ENCODE data around the gene PGD.

PGD gene

DNA sequence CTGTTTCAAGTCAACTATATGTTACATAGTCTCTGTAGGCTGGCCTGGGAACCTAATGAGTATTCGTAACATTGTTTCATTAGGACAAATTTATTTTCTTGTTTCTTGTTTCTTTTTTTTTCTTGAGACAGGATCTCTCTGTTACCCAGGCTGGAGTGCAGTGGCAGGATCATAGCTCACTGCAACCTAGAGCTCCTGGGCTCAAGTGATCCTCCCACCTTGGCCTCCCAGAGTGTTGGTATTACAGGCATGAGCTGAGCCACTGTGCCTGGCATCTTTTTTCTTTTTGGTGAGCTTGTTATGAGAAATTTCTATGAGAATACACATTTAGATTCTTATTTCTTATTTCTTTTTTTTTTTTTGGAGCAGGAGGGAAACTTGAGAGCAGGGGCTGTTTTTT is 38.2 kb downstream of the PGD start:
- Histone ChIP-seq H3K27ac (ENCODE audit: low read length) (no peak overlapping the region), H3K36me3 (ENCODE audit: control insufficient read depth in 2 of 2, insufficient read depth in 2 of 2, low read length in 2 of 2) (no peaks in the 10 kb centered on the region), H3K4me1 (ENCODE audit: control insufficient read depth, insufficient read depth, low read length) (no peaks in the 10 kb centered on the region), H3K27me3 (ENCODE audit: control insufficient read depth in 1 of 2, insufficient read depth in 2 of 2, low read length in 2 of 2) (no peaks in the 10 kb centered on the region), H3K9me3 (ENCODE audit: control insufficient read depth in 2 of 2, low read length in 2 of 2) (no peaks in the 10 kb centered on the region), H3K4me3 (ENCODE audit: low read length in 2 of 2) (no peak overlapping the region), H3K9ac (ENCODE audit: low read length in 2 of 2) (no peak overlapping the region)

DNA sequence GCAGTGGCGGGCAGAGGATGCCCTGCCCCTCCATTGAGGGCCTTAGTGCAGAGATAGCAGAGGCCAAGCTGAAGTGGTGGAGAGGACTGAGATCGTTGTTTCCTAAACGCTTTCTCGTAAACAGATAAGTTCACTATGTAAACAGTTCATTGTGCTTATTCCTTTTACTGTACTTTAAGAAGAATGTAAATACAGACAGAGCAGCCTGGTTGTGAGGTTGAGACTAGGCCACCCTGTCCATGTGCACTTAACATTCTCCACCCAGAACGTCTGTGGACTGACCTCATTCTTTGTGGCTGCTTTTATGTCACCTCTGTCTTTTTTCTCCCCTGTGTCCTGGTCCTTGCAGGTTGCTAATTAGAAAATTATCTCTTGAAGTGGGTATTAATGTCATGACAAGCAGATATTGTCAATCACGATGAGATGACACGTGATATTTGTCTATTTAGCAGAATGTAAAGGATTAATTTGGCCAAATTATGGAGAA is 39.9 kb downstream of the PGD start:
- no peak overlapping the region for H3K4me3 ChIP-seq (ENCODE audit: low read length in 2 of 2)
- H3K4me1 ChIP-seq (ENCODE audit: control insufficient read depth, insufficient read depth, low read length), result no peaks in the 10 kb centered on the region
- no peak overlapping the region for H3K27ac ChIP-seq (ENCODE audit: low read length)
- no peaks in the 10 kb centered on the region for H3K36me3 ChIP-seq (ENCODE audit: control insufficient read depth in 2 of 2, insufficient read depth in 2 of 2, low read length in 2 of 2)
- no peaks in the 10 kb centered on the region for H3K9me3 ChIP-seq (ENCODE audit: control insufficient read depth in 2 of 2, low read length in 2 of 2)
- H3K9ac ChIP-seq (ENCODE audit: low read length in 2 of 2), result no peak overlapping the region
- H3K27me3 ChIP-seq (ENCODE audit: control insufficient read depth in 1 of 2, insufficient read depth in 2 of 2, low read length in 2 of 2), result no peaks in the 10 kb centered on the region

DNA sequence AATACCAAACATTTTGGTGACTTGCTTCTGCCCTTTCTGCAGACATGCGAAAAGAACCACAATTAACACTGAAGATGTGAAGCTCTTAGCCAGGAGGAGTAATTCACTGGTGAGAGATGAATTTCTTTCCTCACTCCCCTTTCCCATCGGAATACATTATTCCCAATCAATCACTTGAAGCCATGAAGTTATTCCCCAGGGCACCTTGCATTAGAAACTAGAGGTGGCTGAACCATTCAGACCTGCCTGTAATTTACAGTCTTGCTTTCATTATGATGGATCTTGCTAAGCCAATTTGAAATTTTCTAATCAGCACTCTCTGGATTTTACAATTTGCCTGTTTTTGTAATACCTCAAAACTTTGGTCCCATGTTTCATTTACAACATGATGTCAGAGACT is 41.4 kb downstream of the PGD start:
- Histone ChIP-seq H3K9ac (ENCODE audit: low read length in 2 of 2) (no peak overlapping the region), H3K9me3 (ENCODE audit: control insufficient read depth in 2 of 2, low read length in 2 of 2) (no peaks in the 10 kb centered on the region), H3K27ac (ENCODE audit: low read length) (no peak overlapping the region), H3K36me3 (ENCODE audit: control insufficient read depth in 2 of 2, insufficient read depth in 2 of 2, low read length in 2 of 2) (peaks cover 2 to 6% of the 10 kb centered on the region in 2 donors), H3K27me3 (ENCODE audit: control insufficient read depth in 1 of 2, insufficient read depth in 2 of 2, low read length in 2 of 2) (no peaks in the 10 kb centered on the region), H3K4me1 (ENCODE audit: control insufficient read depth, insufficient read depth, low read length) (no peaks in the 10 kb centered on the region), H3K4me3 (ENCODE audit: low read length in 2 of 2) (no peak overlapping the region)

DNA sequence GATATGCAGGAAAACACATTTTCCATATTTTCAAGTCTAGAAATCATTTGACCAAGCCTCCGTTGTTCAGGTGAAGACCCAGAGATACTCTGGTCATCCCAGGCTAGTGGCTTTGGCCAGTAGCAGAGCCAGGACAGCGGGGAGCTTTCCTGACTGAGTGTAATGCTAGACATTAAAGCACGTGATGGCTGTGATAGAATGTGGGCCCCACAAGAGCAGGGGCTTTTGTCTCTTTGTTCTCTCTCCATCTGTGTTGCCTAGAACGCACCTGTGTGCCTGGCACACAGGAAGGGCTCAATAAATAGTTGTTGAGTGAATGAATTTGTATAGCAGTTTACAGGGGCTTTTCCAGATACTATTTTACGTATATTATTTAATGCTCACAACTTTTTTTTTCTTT is 41.9 kb downstream of the PGD start:
- Histone ChIP-seq H3K9ac (ENCODE audit: low read length in 2 of 2) (no peak overlapping the region), H3K9me3 (ENCODE audit: control insufficient read depth in 2 of 2, low read length in 2 of 2) (no peaks in the 10 kb centered on the region), H3K4me3 (ENCODE audit: low read length in 2 of 2) (no peak overlapping the region), H3K27ac (ENCODE audit: low read length) (no peak overlapping the region), H3K4me1 (ENCODE audit: control insufficient read depth, insufficient read depth, low read length) (no peaks in the 10 kb centered on the region), H3K36me3 (ENCODE audit: control insufficient read depth in 2 of 2, insufficient read depth in 2 of 2, low read length in 2 of 2) (peaks cover 2 to 6% of the 10 kb centered on the region in 2 donors), H3K27me3 (ENCODE audit: control insufficient read depth in 1 of 2, insufficient read depth in 2 of 2, low read length in 2 of 2) (no peaks in the 10 kb centered on the region)

DNA sequence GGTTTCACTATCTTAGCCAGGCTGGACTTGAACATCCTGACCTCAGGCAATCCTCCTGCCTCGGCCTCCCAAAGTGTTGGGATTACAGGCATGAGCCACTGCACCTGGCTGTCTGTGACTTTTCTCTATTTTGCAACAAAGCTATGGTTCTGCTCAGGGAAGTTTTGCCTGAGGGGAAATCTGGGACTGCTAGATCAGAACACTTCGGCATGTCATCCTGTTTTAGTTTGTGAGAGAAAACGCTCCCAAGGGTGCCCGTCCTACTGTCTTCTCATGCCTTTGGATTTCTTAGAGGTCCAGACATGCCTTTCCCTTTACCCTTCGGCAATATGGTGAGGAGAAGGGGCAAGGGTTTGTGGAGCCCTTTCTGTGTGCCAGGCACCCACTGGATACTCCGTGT is 45.4 kb downstream of the PGD start:
- Histone ChIP-seq H3K27ac (ENCODE audit: low read length) (no peak overlapping the region), H3K36me3 (ENCODE audit: control insufficient read depth in 2 of 2, insufficient read depth in 2 of 2, low read length in 2 of 2) (peaks cover 2 to 6% of the 10 kb centered on the region in 2 donors), H3K9ac (ENCODE audit: low read length in 2 of 2) (no peak overlapping the region), H3K9me3 (ENCODE audit: control insufficient read depth in 2 of 2, low read length in 2 of 2) (no peaks in the 10 kb centered on the region), H3K4me3 (ENCODE audit: low read length in 2 of 2) (no peak overlapping the region), H3K27me3 (ENCODE audit: control insufficient read depth in 1 of 2, insufficient read depth in 2 of 2, low read length in 2 of 2) (no peaks in the 10 kb centered on the region), H3K4me1 (ENCODE audit: control insufficient read depth, insufficient read depth, low read length) (no peaks in the 10 kb centered on the region)

DNA sequence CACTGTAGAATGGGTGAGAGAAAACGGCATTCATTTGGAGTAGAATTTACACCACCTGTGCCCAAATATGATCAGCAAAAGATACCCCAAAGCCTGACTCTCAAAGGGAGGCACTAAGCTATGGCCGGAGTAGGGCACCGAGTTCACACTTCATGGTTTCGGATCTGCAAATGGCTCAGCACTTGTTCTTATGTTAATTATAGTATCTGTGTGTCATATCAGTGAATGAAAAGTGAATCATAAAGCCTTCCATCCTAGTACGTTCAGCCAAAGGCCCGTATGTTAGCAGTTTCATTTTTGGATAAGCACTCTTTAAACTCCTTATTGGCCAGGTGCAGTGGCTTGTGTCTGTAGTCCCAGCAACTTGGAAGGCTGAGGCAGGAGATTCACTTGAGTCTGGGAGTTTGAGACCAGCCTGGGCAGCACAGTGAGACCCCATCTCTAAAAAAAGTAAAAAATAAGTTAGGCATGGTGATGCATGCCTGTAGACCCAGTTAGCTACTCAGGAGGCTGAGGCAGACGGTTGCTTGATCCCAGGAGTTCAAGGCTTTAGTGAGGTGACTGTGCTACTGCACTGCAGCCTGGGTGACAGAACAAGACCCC is 46.0 kb downstream of the PGD start:
- no peak overlapping the region for H3K27ac ChIP-seq (ENCODE audit: low read length)
- H3K36me3 ChIP-seq (ENCODE audit: control insufficient read depth in 2 of 2, insufficient read depth in 2 of 2, low read length in 2 of 2), result peaks cover 2 to 6% of the 10 kb centered on the region in 2 donors
- no peak overlapping the region for H3K4me3 ChIP-seq (ENCODE audit: low read length in 2 of 2)
- no peaks in the 10 kb centered on the region for H3K4me1 ChIP-seq (ENCODE audit: control insufficient read depth, insufficient read depth, low read length)
- no peak overlapping the region for H3K9ac ChIP-seq (ENCODE audit: low read length in 2 of 2)
- no peaks in the 10 kb centered on the region for H3K27me3 ChIP-seq (ENCODE audit: control insufficient read depth in 1 of 2, insufficient read depth in 2 of 2, low read length in 2 of 2)
- H3K9me3 ChIP-seq (ENCODE audit: control insufficient read depth in 2 of 2, low read length in 2 of 2), result no peaks in the 10 kb centered on the region

DNA sequence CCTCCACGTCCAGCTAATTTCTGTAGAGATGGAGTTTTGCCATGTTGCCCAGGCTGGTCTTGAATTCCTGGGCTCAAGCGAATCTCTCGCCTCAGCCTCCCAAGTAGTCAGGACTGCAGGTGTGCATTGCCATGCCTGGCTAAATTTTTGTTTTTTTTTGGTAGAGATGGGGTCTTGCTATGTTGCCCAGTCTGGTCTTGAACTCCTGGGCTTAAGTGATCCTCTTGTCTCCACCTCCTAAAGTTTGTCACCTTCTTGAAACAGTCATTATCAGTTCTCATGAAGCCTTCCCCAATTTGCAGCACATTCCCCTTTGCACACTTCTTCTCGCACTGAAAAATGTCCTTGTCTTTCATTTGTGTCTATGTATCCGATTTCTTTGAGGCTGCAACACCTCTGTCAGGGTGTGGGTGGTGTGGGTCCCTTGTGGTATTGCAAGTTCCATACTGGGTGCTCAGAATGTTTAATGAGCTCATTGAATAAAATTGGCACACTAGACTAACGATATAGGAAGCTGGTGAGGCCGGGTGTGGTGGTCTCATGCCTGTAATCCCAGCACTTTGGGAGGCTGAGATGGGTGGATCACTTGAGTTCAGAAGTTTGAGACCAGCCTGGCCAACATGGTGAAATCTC is 48.0 kb downstream of the PGD start:
- H3K27me3 ChIP-seq (ENCODE audit: control insufficient read depth in 1 of 2, insufficient read depth in 2 of 2, low read length in 2 of 2), result no peaks in the 10 kb centered on the region
- H3K4me1 ChIP-seq (ENCODE audit: control insufficient read depth, insufficient read depth, low read length), result peaks cover 6% of the 10 kb centered on the region
- peaks cover 2 to 6% of the 10 kb centered on the region in 2 donors for H3K36me3 ChIP-seq (ENCODE audit: control insufficient read depth in 2 of 2, insufficient read depth in 2 of 2, low read length in 2 of 2)
- H3K9me3 ChIP-seq (ENCODE audit: control insufficient read depth in 2 of 2, low read length in 2 of 2), result no peaks in the 10 kb centered on the region
- no peak overlapping the region for H3K27ac ChIP-seq (ENCODE audit: low read length)
- no peak overlapping the region for H3K4me3 ChIP-seq (ENCODE audit: low read length in 2 of 2)
- no peak overlapping the region for H3K9ac ChIP-seq (ENCODE audit: low read length in 2 of 2)

DNA sequence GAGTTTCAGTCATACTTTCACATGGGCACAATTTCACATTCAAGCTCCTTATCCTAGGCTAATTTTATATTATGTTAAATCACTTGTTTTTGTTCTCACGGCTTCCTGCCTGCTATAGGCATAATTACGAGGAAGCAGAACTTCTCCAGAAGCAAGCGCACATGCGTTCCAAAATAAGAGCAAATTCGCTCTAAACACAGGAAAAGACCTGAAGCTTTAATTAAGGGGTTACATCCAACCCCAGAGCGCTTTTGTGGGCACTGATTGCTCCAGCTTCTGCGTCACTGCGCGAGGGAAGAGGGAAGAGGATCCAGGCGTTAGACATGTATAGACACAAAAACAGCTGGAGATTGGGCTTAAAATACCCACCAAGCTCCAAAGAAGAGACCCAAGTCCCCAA is 50.9 kb downstream of the PGD start, which contains the start of gene CORT:
Gene CORT, plus strand, starts transcription at position 281 of the 400 bp plus-strand sequence. CDS start 193 bp downstream, outside the sequence.
- Histone ChIP-seq H3K4me1 (ENCODE audit: control insufficient read depth, insufficient read depth, low read length) (peaks cover 6% of the 10 kb centered on the region), H3K27me3 (ENCODE audit: control insufficient read depth in 1 of 2, insufficient read depth in 2 of 2, low read length in 2 of 2) (no peaks in the 10 kb centered on the region), H3K36me3 (ENCODE audit: control insufficient read depth in 2 of 2, insufficient read depth in 2 of 2, low read length in 2 of 2) (peaks cover 0 to 3% of the 10 kb centered on the region in 2 donors), H3K9ac (ENCODE audit: low read length in 2 of 2) (no peak within 1 kb of the TSS), H3K27ac (ENCODE audit: low read length) (no peak within 1 kb of the TSS), H3K4me3 (ENCODE audit: low read length in 2 of 2) (peak within 1 kb of the TSS in 1 of 2 donors; percentile 35), H3K9me3 (ENCODE audit: control insufficient read depth in 2 of 2, low read length in 2 of 2) (no peaks in the 10 kb centered on the region)

DNA sequence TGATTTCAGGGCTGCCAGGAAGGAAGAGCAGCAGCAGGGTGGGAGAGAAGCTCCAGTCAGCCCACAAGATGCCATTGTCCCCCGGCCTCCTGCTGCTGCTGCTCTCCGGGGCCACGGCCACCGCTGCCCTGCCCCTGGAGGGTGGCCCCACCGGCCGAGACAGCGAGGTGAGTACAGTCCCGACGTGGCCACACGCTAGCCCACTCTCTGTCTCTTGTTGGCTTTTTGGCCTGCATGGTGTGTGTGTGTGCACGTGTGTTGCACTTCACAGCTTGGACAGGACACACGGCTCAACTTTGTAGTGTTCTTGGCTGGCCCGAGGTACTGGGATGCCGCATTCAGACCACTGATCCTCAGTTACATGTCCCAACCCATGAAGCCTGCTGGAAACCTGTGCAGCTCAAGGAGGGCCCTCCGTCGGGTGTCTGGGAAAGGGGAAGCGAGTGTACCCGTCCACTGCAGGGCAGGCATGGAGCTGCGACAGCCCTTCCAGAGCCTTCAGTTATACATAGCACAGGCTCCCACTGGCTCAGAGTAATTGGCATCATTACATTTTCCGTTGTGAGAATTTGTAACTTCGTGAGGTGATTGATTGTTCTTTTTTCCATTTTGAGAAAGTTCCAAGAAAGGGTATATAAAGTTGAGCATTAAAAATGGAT is 51.4 kb downstream of the PGD start:
- no peaks in the 10 kb centered on the region for H3K36me3 ChIP-seq (ENCODE audit: control insufficient read depth in 2 of 2, insufficient read depth in 2 of 2, low read length in 2 of 2)
- no peak overlapping the region for H3K27ac ChIP-seq (ENCODE audit: low read length)
- H3K9ac ChIP-seq (ENCODE audit: low read length in 2 of 2), result no peak overlapping the region
- peaks cover 6% of the 10 kb centered on the region for H3K4me1 ChIP-seq (ENCODE audit: control insufficient read depth, insufficient read depth, low read length)
- H3K27me3 ChIP-seq (ENCODE audit: control insufficient read depth in 1 of 2, insufficient read depth in 2 of 2, low read length in 2 of 2), result no peaks in the 10 kb centered on the region
- no peaks in the 10 kb centered on the region for H3K9me3 ChIP-seq (ENCODE audit: control insufficient read depth in 2 of 2, low read length in 2 of 2)
- peak overlapping the region in 1 of 2 donors; percentile 35 for H3K4me3 ChIP-seq (ENCODE audit: low read length in 2 of 2)

DNA sequence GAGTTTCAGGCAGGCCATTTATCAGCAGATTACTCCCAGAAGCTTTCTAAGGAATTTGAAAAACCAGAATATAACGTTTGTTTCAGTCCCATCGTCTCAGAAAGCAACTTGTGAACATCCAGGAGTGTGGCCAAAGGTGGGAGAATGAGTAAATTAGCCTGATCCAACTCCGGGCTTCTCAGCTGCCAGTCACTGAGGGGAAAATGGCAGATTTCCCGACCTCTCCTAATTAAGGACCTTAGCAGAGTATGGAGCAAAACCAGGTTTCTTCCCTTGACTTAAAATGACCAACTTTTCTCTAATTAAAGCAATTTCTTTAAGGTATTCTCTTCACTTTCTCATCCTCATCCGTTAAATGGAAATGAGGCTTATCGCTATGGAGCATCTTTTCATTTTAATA is 52.0 kb downstream of the PGD start:
- no peak overlapping the region for H3K9ac ChIP-seq (ENCODE audit: low read length in 2 of 2)
- no peaks in the 10 kb centered on the region for H3K36me3 ChIP-seq (ENCODE audit: control insufficient read depth in 2 of 2, insufficient read depth in 2 of 2, low read length in 2 of 2)
- peak overlapping the region in 1 of 2 donors; percentile 40 for H3K4me3 ChIP-seq (ENCODE audit: low read length in 2 of 2)
- no peaks in the 10 kb centered on the region for H3K27me3 ChIP-seq (ENCODE audit: control insufficient read depth in 1 of 2, insufficient read depth in 2 of 2, low read length in 2 of 2)
- peaks cover 6% of the 10 kb centered on the region for H3K4me1 ChIP-seq (ENCODE audit: control insufficient read depth, insufficient read depth, low read length)
- no peaks in the 10 kb centered on the region for H3K9me3 ChIP-seq (ENCODE audit: control insufficient read depth in 2 of 2, low read length in 2 of 2)
- H3K27ac ChIP-seq (ENCODE audit: low read length), result no peak overlapping the region

DNA sequence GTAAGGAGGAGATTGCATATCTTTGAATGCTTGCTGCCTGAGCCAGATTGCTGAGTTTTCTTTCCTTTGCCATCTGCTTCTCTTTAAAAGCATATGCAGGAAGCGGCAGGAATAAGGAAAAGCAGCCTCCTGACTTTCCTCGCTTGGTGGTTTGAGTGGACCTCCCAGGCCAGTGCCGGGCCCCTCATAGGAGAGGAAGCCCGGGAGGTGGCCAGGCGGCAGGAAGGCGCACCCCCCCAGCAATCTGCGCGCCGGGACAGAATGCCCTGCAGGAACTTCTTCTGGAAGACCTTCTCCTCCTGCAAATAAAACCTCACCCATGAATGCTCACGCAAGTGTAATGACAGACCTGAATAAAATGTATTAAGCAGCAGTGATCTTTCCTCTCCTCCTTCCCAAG is 52.4 kb downstream of the PGD start:
- Histone ChIP-seq H3K9me3 (ENCODE audit: control insufficient read depth in 2 of 2, low read length in 2 of 2) (no peaks in the 10 kb centered on the region), H3K36me3 (ENCODE audit: control insufficient read depth in 2 of 2, insufficient read depth in 2 of 2, low read length in 2 of 2) (no peaks in the 10 kb centered on the region), H3K9ac (ENCODE audit: low read length in 2 of 2) (no peak overlapping the region), H3K4me3 (ENCODE audit: low read length in 2 of 2) (peak overlapping the region in 1 of 2 donors; percentile 40), H3K4me1 (ENCODE audit: control insufficient read depth, insufficient read depth, low read length) (peaks cover 6% of the 10 kb centered on the region), H3K27ac (ENCODE audit: low read length) (no peak overlapping the region), H3K27me3 (ENCODE audit: control insufficient read depth in 1 of 2, insufficient read depth in 2 of 2, low read length in 2 of 2) (no peaks in the 10 kb centered on the region)

Measured in stomach smooth muscle (tissue), 2 donors.